Fibroblast of mammary gland (primary cell): ENCODE data around the gene CRX.
"Not testable (repeated sequence)": the region's sequence is repeated elsewhere in the genome, so short reads cannot be mapped to it uniquely, and the experiment has no call there.

Source experiments
- DNase-seq: peaks from one replicate; pipeline ENCODE4 v3.0.0-alpha.2; 2010; ENCODE audit warnings: low read depth
- H3K4me3 ChIP-seq: 2 replicates; pipeline ENCODE4 v1.5.1; 2011; ENCODE audit warnings: low read depth, mild to moderate bottlenecking, low read length, moderate library complexity; ENCODE audit not compliant: control insufficient read depth
- TF ChIP-seq, protein P1 (sequence below): conservative IDR thresholded peaks from 2 replicates; pipeline ENCODE4 v1.5.1; 2011; ENCODE audit warnings: low read depth, low read length, inconsistent platforms; ENCODE audit not compliant: control insufficient read depth, insufficient read depth

The CRX gene

DNA sequence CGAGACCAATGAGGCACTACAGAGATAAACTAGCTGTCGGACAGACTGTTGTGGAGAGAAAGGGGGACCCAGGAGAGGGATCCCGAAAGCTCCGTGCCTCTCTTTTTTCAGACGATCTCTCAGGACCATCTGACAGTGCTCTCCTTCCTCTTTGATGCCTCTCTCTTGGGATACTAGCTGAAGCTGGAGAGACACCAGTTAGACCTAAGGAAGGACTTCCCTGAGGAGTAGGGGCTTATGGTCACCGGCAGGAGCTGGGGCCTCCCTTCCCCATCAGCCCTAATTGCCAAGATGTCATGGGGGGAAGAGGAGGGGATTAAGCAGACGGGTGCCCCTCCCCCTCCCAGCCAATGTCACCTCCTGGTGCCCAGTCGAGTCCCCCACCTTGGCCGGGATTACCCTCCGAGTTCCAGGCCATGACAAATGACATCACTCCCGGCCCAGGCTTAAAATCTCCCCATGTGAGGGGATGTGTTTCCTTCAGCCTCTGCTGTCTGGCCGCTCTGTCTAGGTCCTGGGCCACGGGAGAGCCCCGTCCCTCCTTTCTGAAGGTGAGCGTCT lies at the start of gene CRX:
TSS of gene CRX (plus strand) at position 478 of the 561 bp plus-strand sequence. CDS start 12,507 bp downstream, outside the sequence.
- TF ChIP-seq, protein P1, sequence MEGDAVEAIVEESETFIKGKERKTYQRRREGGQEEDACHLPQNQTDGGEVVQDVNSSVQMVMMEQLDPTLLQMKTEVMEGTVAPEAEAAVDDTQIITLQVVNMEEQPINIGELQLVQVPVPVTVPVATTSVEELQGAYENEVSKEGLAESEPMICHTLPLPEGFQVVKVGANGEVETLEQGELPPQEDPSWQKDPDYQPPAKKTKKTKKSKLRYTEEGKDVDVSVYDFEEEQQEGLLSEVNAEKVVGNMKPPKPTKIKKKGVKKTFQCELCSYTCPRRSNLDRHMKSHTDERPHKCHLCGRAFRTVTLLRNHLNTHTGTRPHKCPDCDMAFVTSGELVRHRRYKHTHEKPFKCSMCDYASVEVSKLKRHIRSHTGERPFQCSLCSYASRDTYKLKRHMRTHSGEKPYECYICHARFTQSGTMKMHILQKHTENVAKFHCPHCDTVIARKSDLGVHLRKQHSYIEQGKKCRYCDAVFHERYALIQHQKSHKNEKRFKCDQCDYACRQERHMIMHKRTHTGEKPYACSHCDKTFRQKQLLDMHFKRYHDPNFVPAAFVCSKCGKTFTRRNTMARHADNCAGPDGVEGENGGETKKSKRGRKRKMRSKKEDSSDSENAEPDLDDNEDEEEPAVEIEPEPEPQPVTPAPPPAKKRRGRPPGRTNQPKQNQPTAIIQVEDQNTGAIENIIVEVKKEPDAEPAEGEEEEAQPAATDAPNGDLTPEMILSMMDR, result no peak
- H3K4me3 ChIP-seq, result no peak within 1 kb of the TSS
- DNase-seq, result no peak

DNA sequence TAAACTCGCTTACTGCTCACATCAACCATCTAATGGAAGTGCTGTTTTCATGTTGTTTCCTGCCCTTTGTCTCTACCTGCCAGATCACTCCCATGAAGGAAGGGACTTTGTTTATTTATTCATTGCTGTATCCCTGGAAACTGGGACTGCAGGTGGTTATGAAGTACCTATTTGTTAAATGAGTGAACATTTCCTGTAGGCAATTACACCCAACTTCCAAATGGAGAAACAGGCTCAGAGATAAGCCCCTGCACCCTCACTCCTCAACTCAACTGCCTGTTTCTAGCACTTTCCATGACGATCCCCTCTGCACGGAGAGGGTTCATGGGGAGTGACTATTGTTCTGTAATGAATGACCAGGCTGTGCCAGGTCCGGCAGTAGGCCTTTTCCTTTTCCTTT lies 45.2 kb upstream of the CRX start:
- TF ChIP-seq, protein P1, result no peak
- DNase-seq, result no peak
- no peak overlapping the region for H3K4me3 ChIP-seq

DNA sequence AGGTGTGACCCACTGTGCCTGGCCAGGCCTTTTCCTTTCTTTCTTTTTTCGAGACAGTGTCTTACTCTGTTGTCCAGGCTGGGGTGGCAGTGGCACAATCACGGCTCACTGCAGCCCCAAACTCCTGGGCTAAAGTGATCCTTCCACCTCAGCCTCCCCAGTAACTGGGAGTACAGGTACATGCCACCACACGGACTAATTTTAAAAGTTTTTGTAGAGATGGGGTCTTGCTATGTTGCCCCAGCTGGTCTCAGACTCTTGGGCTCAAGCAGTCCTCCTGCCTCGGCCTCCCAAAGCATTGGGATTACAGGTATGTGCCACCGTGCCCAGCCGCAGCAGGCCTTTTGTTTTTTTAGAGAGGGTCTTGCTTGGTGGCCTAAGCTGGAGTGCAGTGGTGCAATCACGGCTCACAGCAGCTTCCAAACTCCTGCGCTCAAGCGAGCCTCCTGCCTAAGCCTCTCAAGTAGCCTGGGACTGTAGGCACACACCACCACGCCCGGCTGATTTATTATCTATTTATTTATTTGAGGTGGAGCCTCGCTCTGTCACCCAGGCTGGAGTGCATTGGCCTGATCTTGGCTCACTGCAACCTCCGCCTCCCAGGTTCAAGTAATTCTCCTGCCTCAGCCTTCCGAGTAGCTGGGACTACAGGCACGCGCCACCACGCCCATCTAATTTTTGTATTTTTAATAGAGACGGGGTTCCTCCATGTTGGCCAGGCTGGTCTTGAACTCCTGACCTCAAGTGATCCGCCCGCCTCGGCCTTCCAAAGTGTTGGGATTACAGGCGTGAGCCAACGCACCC lies 44.3 kb upstream of the CRX start:
- not testable (repeated sequence) for DNase-seq
- H3K4me3 ChIP-seq, result peak overlapping the region; percentile 87

DNA sequence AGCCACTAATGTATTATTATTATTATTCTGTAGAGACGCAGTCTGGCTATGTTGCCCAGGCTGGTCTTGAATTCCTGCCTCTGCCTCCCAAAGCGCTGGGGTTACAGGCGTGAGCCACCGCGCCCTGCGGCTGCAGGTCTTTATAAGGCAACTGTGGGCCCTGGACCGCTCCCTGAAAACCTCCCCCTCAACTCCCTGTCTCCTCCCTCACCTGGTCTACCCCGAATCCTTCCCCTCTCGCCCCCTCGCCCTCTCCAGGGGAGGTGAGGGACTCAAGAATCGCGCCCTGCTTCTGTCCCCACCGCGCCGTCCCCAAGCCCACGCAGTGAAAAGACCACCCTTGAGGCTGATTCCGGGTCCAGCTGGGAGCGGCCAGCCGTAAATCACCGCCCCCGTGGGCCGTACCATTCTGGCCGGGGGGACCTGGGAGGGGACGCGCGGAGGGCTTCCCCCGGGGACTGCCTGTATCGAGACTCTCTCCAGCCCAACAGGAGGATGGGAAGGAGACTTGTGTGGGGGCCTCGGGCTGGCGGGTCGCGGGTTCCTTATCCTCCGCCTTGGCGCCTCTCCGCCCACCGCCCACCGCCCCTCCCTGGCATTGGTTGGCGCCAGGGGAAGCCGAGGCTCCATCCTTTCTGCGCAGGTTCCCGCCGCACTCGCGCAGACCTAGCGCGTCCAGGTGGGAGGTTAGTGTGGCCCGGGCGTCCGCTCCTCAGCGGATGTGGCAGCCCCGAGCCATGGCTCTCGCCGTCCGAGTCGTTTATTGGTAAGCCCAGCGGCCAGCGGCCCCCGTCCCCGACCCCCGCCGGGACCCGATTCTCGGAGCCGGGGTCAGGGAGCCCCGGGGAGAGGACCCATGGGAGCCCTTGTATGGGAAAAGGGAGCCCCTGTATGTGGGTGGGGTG lies 43.4 kb upstream of the CRX start, which contains the start of gene SELENOW:
TSS of gene SELENOW (plus strand) at position 655 of the 905 bp plus-strand sequence. CDS start at position 738, 83 bp downstream.
- TF ChIP-seq, protein P1, result no peak
- H3K4me3 ChIP-seq, result peak within 1 kb of the TSS; percentile 87
- peak; percentile 44 for DNase-seq

DNA sequence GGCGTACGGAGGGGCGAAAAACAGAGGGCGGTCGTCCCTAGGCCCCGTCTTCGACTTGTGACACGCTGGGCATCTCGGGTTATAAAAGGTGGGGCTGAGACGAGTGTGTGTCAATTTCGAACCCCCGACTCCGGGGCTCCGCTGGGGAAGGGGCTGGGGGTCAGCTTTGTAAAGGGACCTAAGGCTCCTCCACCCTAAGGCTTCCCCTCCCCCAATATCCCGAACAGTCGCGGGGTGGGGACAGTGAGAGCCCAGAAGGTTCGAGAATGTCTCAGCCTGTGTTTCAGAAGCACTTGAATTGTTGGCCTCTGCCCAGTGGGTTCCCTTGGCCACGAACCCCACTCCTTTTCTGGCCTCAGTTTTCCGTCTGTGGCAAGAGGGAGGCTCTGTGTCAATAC lies 42.8 kb upstream of the CRX start:
- DNase-seq, result peak; percentile 27
- TF ChIP-seq, protein P1, result no peak
- H3K4me3 ChIP-seq, result peak overlapping the region; percentile 87

DNA sequence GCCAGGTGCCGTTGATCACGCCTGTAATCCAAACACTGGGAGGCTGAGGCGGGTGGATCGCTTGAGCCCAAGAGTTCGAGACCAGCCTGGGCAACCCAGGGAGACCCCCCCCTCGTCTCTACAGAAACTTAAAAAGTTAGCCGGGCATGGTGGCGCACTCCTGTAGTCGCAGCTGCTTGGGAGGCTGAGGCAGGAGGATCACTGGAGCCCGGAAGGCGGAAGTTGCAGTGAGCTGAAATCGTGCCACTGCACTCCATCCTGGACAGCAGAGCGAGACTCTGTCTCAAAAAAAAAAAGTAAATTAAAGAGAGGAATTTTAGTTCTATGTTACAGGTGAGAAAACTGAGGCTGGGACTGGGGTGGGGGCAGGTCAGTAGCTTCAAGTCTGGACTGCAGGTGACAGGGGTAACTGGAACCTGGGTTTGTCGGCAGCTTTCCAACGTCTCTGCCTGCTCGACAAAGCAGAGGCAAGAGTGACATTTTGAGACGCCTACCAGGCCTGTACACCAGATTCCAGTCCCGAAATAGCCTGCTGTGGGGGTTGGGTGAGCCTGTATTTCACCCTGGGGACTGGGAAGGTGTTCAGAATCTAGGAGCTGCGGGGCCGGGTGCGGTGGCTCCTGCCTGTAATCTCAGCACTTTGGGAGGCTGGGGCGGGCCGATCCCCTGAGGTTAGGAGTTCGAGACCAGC lies 42.1 kb upstream of the CRX start:
- DNase-seq, result no peak
- H3K4me3 ChIP-seq, result peak overlapping the region; percentile 87
- TF ChIP-seq, protein P1, result no peak
